Limb (tissue), 2 donors: Measurements from ENCODE around the gene CLCN5.

Experiments
- DNase-seq, 2 donors: peaks; one replicate each; pipeline ENCODE4 v3.0.0-alpha.2; 2016; ENCODE audit errors: extremely low spot score in 2 of 2

CLCN5 gene

DNA sequence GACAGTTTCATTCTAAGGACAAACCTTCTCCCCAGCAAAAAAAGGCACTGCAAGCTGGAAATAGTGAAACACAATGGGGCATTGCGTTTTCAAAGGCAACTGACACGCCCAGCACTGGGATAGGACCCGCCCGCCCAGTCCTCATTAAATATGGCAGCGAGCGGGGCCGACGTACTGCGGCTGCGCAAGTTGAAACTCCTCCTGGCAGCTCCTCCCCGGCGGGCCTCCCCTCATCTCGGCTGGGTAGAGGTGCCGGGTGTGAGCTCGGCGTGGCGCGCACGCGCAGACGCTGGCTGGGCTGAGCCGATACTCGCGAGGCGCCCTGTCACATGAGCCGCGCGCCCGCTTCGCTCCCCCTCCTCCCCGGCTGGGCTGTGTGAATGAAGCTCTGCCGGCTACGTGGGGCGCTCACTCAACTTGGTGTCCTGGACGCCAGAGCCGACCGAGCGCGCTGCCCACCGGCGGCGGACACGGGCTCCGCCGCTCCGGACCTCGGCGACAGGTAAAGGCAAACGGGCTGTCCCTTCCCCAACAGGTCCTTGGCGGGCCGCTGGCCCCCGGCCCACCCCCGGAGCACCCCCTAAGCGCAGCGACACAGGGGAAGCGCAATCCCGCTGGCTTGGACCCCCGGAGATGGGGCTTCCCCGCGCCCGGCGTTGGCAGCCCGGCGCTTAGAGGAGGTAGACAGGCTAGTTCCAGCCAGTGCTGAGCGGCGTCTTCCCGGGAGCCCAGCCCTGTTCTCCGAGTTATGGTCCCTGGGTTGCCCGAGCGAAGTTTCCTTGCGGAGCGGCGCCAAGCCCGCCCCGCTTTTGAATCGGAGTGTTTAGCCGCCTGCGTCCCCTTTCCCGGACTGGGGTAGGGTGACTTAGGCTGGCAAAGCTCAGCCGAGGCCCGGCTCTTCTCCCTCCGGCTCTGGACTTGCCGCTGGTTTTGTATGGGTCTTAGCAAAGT lies at the start of gene CLCN5:
TSS of gene CLCN5 (plus strand) at position 306 of the 951 bp plus-strand sequence. CDS start 2,703 bp downstream, outside the sequence.
- peak; percentile 91 to 95 for DNase-seq

DNA sequence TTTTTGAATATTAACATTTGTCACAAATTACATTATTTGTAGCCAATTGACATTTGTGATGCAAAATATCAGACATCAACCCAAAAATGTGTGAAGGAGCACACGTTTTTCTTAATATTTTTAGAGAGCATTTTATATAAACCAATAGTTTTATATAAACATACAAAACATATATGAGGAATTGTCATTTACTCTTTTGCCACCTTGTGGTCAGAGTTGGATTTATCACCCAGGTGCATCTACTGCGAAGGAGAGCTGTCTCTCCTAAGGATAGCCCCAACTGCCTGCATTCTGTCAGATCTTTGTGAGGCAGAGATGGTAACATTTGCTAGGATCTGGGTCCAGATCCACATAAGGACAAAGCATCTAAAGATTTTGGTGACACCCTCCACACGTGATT lies 45.6 kb upstream of the CLCN5 start:
- peak in 1 of 2 donors; percentile 15 for DNase-seq

DNA sequence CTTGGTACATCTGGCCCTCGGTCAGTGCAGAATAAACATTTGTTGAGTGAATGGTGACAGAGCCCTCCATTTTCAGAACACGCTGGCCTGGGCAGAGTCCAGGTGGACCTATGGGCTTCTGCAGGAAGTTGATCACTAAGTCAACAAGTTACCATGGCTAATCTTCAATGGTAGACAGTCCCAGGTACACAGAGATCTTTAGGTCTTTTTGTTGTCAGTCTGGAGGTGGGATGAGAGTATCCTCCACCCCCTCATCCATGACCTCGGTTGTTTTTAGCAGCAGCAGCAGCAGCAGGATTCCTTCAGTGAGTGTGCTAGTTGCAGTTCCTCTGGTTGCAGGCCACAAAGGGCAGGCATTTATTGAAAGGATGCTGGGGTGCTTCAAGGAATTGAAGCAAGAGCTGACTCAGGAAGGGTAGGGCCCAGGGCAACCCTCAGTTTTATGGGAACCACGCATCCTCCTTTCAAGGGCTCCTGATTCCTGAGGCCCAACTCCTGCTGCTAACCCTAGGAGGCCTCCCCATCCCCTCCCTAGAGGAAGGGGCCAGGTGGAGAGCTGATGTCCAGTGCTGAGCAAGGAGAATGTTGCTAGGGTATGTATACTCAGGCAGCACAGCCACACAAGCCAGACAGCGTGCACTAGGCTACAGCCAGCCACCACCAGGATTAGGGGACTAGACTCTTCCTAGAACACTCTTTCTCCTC lies 44.8 kb upstream of the CLCN5 start:
- no peak for DNase-seq

GRCh38 chrX:49878128-49878833 lies 44.1 kb upstream of the CLCN5 start:
- DNase-seq = peak in 1 of 2 donors; percentile 41

DNA sequence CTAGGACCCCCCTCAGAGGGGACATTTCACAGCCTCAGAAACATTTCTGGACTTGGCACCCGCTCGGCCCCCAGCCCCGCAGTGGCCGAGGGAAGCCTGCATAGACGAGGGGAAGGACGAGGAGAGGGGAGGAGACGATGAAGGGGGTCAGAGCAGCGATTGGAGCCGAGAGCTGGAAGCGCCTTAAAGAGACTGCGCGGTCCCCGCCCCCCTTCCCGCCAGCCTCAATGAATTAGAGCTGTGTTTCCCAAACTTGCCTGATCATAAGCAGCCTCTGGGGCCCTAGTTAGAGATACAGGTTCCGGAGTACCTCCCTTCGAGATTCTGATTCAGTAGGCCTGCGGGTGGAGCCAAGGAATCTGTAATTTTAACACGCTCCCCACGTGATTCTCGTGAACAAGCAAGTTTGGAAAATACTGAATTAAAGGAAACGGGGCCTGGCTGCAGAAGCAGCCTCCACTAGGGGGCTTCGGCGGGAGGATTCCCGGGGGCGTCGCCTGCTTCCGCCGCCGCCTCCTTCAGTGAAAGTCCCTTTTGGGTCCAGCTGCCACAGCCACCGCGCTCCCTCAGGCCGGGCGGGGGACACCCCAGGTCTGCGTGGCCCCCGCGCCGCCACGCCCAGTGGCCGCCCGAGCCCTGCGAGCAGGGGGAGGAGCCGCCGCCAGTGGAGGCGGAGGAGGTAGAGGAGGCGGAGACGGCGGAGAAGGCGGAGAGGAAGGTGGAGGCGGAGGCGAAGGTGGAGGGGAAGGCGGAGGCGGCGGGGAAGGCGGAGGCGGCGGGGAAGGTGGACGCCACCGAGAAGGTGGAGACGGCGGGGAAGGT lies 43.4 kb upstream of the CLCN5 start, which contains the start of gene USP27X:
TSS of gene USP27X (plus strand) at position 651 of the 822 bp plus-strand sequence. CDS start 824 bp downstream, outside the sequence.
- peak; percentile 73 to 82 for DNase-seq

DNA sequence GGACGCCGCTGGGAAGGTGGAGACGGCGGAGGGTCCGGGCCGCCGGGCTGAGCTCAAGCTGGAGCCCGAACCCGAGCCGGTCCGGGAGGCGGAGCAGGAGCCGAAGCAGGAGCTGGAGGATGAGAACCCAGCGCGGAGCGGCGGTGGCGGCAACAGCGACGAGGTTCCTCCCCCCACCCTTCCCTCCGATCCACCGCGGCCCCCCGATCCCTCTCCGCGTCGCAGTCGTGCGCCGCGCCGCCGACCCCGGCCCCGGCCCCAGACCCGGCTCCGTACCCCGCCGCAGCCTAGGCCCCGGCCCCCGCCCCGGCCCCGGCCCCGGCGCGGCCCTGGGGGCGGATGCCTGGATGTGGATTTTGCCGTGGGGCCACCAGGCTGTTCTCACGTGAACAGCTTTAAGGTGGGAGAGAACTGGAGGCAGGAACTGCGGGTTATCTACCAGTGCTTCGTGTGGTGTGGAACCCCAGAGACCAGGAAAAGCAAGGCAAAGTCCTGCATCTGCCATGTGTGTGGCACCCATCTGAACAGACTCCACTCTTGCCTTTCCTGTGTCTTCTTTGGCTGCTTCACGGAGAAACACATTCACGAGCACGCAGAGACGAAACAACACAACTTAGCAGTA lies 42.6 kb upstream of the CLCN5 start:
- DNase-seq = no peak

DNA sequence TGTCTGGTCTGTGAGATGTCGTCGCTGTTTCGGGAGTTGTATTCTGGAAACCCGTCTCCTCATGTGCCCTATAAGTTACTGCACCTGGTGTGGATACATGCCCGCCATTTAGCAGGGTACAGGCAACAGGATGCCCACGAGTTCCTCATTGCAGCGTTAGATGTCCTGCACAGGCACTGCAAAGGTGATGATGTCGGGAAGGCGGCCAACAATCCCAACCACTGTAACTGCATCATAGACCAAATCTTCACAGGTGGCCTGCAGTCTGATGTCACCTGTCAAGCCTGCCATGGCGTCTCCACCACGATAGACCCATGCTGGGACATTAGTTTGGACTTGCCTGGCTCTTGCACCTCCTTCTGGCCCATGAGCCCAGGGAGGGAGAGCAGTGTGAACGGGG lies 41.7 kb upstream of the CLCN5 start:
- no peak for DNase-seq

DNA sequence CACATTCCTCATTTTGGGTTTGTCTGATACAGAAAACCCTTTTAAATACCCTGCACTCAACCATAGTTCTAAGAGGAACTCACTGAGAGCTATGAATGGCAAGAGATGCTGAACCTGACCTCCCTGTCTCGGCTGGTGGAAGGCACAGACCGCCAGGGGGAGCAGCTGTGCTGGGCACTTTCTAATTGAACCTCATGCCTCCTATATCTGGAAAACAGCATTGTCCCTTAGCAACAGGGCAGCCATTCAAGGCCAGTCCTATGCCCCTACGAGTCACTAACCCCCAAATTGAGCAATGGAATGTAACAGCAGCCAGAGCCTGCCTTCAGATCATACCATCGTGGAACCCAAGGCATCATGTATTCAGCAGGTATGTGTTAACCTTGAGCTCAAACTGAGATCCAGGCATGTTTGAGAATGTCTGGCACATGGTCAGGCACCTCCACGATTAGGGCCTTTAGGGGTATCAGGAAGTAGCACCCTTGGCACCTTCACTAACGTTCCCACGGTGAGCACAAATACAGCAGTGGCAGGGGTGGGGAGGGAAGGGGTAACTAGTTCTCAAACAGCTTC lies 38.0 kb upstream of the CLCN5 start:
- DNase-seq = peak in 1 of 2 donors; percentile 59

GRCh38 chrX:49892542-49892941 lies 29.9 kb upstream of the CLCN5 start:
- no peak for DNase-seq

DNA sequence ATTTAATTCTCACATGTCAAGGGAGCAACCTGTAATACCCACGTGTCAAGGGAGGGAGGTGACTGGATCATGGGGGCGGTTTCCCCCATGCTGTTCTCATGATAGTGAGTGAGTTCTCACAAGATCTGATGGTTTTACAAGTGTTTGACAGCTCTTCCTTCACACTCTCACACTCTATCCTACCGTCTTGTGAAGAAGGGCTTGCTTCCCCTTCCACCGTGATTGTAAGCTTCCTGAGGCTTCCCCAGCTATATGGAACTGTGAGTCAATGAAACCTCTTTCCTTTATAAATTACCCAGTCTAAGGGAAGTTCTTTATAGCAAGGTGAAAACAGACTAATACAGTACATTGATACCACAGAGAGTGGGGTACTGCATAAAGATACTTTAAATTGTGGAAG lies 25.4 kb upstream of the CLCN5 start:
- DNase-seq = no peak

DNA sequence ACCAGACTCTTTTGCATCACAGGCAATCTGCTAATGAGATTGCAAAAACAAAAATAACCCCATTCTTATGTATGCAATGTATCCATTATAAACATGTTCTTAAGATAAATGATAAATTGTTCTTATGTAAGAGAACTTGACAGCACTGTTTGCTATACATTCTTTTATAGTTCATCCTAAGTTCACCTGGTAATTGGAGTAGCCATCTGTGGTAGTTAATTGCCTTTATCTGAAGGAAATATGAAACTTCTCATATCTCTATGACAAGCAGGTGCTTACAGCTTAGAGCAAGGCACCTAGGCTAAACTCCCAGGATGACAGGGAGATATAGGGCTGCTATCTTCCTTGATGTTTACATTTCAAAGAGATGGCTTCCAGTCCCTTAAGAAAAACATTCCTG lies 21.3 kb upstream of the CLCN5 start:
- DNase-seq = no peak

- no peak for DNase-seq
These were observed 12.1 kb upstream of the CLCN5 start for GRCh38 chrX:49910344-49910743.

DNA sequence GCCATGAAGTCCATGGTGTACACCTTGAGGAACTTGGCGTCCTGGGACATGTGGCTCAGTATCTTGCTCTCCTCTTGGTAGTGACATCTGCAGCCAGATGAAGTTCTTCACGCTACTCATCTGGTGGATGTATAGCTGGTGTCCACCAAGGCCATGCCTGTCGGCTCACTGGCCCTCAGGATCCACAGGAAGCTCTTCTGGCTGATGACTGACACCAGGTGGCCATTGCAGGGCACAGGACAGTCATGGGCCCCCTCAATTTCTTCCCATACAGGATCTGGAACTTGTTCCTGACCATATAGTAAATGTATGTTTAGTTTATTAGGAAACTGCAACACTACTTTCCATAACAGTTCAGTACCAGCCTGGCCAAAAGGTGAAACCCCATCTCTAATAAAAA lies 10.3 kb upstream of the CLCN5 start:
- no peak for DNase-seq

DNA sequence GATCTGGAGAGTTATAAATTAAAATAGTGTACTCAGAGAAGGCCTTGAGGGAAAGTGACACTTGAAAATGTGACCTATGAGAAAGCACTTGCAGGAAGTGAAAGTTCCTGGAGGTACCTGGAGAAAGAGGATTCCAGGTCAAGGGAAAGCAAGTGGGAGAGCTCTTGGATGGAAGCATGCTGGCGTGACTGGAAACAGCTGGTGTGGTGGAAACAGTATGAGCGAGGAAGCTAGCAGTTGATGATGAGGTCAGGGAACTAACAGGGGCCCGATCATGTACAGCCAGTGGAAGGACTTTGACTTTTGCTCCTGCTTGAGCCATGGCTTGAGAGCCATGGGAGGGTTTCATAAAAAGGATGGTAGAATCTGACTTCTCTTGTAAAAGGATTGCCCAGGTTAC lies 9.5 kb upstream of the CLCN5 start:
- no peak for DNase-seq

DNA sequence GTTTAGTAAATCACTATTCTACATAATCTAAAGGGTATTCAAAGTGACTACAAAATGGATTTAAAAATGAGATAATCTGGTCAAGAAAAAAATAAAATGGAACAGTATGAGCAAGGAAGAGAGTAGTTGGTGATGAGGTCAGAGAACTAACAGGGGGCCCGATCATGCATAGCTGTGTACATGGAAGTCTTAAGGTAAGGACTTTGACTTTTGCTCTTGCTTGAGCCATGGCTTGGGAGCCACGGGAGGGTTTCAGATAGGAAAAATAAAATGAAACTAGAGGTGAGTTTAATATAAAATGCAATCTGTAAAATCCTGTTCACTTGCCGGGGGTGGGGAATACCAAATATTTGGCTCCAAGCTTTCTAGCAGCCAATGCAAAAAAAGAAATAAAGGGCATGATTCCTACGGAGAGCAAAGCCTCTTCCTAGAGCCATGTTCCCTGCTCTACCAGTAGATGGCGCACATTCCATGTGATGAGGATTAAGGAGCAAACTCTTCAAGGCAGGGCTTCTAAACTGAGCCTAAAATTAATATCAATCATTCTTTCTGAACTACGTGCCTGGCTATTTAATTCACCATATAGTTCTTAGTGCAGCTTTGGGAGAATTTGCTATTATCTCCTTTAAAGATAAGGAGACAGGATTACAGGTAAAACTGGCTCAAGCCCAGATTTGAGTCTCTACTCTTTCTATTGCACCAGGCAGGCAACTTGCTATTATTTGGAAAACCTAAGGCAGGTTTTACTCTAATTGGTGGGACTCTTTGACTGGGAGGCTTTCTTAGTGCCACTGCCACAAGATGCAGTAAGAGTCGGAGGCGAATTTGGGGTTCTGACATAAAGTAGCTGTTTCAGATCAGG lies 6.8 kb upstream of the CLCN5 start:
- peak in 1 of 2 donors; percentile 45 for DNase-seq

DNA sequence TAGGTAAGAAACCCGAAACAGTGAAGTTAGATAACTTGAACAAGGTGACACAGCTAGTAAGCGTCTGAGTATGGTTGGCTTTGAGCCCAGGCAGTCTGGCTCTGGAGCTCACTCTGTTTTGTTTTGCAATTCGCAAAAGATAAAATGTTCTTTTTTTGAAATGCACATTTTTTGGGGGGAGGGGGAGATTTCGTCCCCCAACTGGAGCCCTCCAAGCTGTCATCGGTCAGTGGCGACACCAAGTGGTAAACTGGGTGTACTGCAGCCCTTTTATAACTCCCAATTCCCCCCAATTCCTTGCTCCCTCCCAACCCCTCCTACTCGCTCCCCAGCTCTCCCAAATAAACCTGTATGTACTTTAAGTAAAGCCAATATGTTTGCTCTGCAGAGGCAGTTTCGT lies 2.8 kb upstream of the CLCN5 start:
- peak in 1 of 2 donors; percentile 62 for DNase-seq

- no peak for DNase-seq
These were observed 1.3 kb upstream of the CLCN5 start for GRCh38 chrX:49921109-49921508.

- DNase-seq = peak in 1 of 2 donors; percentile 27
These were observed 2.8 kb downstream of the CLCN5 start for GRCh38 chrX:49925176-49925575.

DNA sequence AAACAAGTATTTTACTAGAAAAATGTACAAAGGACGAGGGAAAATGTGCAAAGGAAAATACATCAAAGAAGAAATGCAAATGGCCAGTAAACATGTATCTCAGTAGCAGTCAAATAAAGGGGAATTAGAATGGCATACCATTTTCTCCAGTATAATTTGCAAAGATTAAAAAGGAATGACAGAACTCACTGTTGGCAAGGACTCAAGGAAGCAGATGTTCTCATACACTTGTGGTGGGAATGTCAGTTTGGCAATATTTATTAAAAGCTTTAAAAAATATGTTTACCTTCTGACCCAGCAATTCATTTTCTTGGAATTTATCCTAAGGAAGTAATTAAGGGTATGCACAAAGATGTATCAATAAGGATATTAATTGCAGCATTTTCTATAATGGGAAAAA lies 7.6 kb downstream of the CLCN5 start:
- DNase-seq = no peak
